A204.1 (cell line): Measurements from ENCODE around the gene NOS1.
A peak's percentile ranks its signal among the peaks of the same experiment; 100 is the strongest.
"Not testable (repeated sequence)": the region's sequence is repeated elsewhere in the genome, so short reads cannot be mapped to it uniquely, and the experiment has no call there.

Experiments used
- FAIRE-seq: peaks from 2 replicates; lab custom pipeline; 2012; peaks lifted over from hg19 to GRCh38; lab: Jason Lieb, UNC

The NOS1 gene

DNA sequence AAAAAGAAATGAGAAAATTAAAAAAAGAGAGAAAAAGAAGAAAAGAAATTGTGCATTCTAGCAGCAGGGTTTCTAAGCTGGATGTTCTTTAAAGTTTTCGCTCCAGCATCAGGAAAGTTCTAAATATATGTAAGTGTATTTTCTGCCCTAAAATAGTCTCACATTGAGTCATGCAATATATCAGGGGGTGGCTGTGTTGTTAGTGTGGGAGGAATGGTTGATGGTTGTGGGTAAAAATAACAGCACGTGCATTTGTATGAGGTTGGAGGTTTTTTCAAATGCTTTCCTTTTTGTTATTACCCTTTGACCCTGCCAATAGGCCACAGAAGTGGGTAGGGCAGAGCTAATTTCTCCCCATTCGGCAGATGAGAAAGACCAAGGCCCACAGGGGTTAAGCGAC, 106.0 kb downstream of the NOS1 start:
- FAIRE-seq, result no peak

DNA sequence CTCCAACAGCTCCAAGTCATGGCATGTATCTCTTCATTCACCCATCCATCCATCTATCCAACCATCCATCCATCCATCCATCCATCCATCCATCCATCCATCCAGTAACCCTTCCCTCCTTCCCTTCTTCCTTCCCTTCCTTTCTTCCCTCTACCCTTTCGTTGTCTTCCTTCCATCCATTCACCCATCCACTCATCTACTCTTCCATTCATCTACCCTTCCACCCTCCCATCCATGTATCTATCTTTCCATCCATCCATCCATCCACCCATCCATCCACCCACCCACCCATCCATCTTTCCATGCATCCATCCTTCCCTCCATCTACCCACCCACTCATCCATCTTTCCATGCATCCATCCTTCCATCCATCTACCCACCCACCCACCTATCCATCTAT, 117.9 kb downstream of the NOS1 start:
- no peak for FAIRE-seq

DNA sequence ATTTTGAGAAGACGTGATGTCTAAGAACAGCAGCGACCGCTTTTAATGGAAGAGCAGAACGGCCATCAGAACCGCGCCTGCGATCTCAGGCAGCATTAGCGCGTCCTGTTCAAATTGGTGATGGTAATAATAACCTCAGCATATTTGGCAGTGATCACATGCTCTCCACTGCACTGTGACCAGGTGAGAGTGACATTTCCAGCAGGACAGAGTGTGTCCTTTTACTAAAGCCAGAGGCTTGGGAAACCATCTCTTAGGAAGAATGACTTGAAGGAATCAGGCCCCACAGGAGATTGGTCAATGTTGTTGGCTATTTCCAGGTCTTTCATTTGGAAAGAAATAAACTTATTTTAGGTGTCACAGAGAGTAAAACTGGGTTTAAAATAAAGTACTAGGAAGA, 119.7 kb downstream of the NOS1 start:
- FAIRE-seq, result no peak

DNA sequence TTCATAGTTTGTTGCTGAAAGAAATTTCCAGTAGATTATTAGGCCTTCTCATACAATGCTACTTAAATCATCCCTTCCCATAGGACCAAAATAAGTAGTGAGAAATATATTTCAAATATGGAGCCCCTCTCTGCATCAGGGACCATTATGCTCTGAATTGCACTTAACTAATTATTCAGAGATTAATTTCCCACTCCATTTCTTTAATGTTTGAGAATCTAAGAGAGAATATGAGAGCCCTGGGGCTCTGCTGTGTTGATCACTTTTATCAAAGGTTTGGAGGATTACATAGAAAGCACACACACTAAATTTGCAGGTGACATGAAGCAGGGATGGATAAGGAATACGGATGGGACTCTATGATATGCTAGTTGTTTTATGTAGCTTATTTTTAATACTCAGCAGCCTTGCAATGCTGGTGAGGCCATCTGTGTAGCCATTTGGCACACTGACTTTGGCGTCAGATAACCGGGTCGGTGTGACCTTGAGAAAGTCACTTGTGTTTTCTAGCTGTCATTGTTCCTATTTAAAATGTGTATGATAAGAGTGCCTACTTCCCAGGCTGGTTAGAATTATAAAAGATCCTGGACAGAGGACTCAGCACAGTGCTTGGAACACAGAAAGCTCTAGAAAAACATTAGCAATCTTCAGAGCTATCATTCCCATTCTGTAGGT, 121.2 kb downstream of the NOS1 start:
- FAIRE-seq, result no peak

DNA sequence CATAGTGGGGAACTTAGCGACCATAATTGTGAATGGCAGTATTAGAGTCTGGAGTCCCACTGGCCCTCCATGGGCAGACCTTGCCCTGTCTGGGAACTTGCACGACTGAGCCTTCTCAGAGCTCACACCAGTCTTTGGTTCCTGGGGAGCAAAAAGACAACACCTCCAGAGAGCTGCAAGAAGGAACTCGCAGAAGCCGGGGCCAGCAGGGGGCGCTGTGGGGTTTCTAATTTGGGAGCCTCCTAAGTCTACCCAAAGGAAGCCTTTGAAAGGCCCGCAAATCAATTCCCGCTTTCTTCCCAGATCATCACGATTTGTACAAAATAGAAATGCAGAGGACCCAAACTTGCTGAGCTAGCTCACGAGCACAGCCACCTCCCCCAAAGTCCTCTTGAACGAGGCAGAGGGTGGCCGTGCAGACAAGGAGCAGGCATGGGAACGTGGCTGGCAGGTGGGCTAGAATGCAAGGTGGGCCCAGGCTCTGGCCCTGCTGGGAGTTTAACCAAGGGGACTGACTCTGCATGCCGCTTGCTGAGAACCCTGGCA, 124.9 kb downstream of the NOS1 start:
- no peak for FAIRE-seq

DNA sequence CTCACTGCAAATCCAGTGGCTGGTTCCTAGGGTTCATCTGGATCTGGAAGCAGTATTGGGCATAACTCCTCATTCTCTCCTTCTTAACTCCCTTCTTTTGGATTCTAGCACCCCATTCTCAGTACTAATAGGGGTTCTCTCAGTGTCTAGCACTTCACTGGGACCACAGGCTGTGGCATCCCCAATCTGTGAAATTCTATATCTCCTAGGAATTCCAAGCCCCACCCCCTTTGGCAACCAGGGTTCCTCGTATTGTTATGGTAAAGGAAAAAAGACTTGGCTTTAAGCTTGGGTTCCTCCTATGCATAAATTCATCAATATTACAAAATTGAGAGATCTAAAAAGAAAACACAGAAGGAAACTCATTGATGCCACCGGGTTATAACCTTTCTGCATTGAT, 126.2 kb downstream of the NOS1 start:
- no peak for FAIRE-seq

DNA sequence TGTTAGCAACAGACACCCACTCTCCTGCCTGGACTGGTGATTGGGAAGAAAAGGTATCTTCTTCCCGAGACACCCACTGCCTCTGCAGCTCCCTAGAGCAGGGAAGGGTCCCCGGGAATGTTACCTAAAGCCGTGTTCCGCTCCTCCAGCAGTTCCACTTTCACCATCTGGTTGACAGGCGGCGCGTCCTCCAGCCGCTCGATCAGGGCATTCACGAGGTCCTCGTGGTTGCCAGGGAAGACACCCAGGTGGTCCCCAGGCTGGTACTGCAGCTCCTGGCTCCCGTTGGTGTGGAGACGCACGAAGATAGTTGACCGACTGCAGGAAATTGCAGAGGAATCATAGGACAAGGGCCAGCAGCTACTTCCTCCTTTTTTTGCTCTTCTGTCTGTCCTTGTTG, 127.0 kb downstream of the NOS1 start:
- FAIRE-seq, result no peak

DNA sequence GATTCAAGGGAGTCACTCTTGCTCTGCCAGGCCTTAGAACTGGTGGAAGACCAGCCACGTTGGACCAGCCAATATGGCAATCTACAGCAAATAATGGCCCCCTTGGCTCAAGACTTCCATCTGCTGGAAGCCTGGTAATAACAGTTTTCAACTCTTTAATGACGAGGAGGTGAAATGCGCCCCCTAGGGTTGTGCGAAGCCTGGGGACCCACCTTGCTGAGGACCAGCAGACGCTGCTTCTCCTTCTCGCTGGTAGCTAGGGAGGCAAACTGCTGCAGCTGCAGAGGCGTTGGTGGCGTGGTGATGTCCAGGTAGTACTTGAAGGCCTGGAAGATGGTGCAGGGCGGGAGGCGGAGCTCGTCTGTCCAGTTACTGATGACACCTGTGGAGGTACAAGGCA, 129.7 kb downstream of the NOS1 start:
- FAIRE-seq, result no peak

DNA sequence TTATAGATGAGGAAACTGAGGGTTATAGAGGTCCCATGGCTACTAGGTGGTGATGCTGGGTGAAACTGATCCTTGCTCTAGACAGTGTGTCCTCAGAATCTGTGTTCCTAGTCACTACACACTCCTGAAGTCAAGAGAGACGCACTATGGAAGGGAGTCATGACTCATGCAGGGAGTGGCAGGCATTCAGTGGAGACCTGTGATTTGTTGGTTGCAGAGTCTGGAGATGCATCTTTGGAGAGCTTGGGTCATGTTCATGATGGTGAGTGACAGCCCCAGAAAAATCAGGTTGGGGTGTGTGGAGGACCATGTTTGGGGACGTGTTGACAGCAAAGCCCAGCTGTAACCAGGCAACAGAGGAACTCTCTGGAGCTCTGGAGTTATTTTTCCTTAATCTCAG, 133.2 kb downstream of the NOS1 start:
- FAIRE-seq, result no peak

DNA sequence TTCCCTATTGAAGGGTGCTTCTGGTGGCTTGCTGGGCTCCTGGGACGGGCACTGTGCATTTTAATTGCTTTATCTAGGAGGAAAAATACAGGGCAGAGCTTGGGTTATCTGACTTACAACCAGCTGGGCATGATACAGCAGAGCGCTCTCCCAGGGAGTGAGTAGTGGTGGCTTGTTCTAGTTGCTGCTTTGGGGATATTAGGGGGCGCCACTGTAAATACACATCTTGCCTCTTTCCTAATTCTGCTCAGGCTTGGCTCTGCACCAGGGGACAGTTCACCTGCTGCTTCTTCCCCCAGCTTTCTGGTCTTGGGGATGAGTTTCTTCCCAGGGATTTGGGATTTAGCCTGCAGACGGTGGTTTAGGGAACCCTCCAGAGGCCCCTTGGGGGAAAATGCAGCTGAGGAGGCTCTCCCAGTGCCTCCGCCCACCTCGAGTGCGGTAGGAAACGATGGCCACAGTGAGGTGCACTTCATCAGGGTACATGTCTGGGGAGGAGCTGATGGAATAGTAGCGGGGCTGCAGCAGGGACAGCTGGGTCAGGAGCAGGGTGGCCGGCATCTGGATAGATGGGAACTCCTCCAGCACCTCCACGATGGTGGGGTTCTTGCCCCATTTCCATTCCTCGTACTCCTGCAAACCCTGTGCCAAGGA, 134.3 kb downstream of the NOS1 start:
- FAIRE-seq, result no peak

DNA sequence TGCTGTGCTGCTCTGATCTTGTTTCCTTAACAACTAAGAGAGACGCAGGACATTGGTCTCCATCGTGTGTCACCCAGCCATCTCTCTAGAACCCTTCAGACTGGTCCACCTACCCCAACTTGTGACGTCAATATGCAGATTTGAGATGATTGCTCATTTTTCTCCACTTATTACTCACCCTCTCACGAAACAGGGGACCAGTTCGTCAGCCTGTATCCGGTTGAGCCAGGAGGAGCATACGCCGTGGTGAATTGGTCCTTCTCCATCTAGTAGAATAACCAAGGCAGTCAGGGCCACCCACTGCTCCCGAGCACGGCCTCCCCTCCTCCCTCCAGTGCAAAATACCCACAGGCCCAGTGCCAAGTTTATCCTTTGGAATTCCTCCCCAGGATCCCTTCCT, 134.9 kb downstream of the NOS1 start:
- FAIRE-seq, result no peak

DNA sequence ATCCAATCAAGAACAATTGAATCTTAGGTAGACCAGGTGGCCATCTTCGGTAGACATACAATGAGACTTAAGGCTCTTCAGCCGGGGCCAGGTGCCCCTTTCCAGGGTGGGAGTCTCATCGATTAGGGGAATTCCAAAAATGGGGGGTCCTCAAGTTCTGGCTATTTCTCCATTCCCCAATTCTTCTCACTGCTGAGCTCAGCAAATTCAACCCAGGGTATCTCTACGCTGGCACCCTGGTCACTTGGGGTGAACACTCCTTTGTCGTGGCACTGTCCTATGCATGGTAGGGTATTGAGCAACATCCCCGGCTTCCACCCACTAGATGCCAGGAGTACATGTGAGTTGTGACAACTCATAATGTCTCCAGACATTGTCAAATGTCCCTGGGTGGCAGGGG, 136.2 kb downstream of the NOS1 start:
- no peak for FAIRE-seq

DNA sequence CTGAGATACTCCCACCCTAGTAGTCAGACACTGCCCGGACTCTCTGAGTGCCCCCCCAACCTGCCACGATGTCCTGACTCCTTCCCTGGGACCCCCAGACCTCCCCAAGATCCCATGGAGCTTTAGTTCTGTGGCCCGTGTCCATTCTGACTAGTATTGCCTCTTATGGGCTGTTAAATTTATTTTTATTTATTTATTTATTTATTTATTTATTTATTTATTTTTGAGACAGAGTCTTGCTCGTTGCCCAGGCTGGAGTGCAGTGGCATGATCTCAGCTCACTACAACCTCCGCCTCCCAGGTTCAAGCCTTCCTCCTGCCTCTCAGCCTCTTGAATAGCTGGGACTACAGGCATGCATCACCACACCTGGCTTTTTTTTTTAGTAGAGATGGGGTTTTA, 140.5 kb downstream of the NOS1 start:
- not testable (repeated sequence) for FAIRE-seq

DNA sequence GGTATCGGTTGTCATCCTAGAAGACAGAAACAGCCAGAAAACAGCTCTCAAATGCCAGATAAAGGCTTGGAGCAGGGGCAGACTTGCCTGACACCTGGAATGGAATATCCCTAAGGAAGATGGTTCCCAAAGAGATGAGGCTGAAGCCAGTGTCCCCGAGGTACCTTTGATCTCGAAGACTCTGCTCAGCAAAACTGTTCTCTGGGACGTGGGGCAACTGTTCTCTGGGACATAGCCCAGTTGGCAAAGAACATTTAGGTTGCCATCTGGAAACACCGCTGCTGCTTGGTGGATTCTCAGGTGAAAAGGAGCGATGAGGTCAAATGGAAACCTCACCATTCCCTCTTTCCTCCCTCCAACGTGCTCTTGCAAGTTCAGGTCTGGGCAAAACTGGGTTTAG, 143.3 kb downstream of the NOS1 start:
- FAIRE-seq, result no peak

DNA sequence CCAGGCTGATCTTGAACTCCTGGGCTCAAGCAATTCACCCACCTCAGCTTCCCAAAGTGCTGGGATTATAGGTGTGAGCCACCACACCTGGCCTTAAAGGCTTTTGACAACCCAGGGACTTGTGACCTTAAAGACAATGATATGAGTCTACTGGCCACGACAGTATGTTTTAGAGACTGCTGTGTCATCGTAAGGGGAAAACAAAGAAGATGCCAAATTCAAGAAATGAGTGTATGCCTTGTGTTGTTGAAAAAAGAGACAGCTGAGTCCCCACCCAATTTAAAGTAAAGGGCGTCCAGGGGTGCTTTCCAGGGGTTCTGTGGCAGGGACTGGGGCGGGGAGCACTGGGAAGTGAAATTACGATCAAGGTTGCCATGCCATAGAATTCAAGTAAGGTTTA, 144.7 kb downstream of the NOS1 start:
- no peak for FAIRE-seq

DNA sequence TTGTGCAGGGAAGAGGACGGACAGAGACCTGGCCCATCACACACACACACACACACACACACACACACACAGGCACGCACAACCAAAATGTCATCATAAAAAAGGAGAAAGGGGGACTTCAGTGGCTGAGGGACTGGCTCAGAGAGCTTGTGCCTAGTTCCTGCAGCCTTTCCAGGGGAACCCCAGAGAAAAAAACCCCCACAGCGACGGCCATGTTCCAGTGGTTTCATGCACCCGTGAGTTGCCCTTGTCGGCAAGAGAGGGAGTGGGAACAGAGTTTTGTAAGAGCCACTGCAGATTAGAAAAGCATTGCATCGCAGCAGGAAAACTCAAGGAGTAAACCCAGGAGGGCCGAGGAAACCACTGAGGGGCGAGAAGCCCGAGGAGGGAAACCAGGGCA, 146.6 kb downstream of the NOS1 start:
- FAIRE-seq, result no peak

DNA sequence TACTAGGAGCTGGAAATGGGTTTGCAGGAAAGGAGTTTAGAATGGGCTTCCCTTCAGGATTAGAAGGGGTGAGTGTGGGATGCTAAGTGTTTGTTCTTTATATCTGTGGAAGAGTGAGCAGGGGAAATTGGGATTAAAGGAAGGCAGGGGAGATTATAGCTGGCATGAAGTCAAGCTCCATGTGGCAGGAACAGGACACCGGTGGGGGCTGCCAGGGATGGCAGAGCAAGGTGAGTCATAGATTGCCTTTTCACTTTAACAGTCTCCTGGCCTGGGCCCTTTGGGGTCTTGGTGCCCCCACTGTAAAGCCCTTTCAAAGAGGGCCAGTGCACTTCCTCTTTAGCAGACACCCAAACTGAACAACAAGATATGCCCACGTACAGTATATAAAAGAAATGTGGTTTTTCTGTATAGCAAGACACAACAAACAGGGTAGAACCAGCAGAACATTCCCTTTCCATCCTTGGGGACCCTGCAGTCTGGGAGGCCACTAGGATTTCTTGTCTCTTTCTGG, 148.1 kb downstream of the NOS1 start:
- no peak for FAIRE-seq

DNA sequence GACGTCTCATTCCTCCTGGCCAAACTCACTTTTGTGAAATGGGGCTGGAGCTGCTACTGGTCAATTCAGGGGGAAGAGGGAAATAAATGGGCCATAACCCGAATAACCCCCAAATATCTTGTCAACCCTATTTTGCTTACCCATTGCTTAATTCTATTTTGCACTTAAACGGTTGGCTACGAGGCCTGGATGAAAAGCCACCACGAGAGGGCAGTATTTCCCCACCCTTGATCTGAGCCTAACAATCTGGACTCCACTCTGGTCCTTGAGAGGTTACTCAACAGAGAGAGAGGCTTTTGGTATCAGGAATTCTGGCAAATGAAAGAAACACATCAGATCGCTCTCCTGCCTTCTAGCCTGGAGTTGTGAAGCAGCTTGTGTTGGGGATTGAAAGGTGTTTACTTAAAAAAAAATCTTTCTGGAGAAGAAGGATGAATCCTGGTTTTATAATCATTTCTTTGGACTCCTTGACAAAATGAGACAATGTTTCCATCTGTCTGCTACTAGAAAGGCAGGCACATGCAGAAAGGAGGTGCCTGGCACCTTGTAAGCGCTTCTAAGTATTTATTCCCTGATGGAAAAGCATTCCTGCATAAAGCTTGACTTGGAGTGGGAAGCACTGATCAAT, 148.7 kb downstream of the NOS1 start:
- FAIRE-seq, result peak; percentile 94

DNA sequence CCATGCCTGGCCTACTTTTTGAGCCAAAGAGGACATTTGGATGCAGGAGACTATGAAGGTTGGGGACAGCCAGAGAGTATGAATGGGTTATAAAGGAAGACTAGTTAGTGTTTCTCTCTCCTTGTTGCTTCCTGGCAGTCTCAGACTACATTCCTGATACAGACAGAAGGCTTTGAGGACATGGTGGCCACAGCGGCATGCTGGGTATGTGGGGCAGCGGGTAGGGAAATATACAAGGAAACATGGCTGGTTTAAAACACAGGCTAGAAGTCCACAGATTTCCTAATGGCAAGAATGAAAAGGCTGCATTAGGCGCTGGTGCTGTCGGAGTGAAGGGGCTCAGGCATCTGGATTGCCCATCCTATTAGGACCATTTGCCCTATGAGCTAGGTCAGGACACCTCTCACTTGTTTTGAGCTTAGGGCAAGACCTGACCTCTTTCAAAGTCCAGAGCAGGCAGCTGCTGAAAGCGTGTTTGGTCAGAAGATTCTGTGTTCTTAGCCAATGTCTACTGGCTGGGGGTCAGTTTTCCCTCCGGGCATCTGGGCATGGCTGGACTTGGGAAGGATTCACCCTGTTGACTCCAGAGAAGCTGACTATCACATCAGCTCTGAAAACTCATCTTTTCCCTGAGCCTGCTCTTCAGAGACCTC, 151.0 kb downstream of the NOS1 start:
- FAIRE-seq, result no peak

DNA sequence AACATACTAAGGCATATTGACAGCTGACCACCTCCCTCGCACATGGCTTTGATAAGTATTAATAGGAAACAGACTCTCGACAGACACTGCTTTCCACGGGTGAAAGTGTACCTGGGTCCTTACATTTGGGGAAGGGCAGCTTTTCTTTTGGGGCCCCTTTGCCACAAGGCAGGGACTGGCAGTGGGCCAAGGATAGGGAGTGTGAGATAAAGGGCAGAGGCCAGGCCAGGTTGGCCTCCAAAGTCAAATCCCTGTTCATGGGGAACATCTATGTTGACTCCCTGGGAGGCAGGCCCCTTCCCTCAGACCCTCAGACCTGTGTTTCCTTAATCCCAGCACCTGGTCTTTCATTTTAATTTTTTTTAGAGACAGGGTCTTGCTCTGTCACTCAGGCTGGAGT, 151.8 kb downstream of the NOS1 start:
- FAIRE-seq, result no peak

DNA sequence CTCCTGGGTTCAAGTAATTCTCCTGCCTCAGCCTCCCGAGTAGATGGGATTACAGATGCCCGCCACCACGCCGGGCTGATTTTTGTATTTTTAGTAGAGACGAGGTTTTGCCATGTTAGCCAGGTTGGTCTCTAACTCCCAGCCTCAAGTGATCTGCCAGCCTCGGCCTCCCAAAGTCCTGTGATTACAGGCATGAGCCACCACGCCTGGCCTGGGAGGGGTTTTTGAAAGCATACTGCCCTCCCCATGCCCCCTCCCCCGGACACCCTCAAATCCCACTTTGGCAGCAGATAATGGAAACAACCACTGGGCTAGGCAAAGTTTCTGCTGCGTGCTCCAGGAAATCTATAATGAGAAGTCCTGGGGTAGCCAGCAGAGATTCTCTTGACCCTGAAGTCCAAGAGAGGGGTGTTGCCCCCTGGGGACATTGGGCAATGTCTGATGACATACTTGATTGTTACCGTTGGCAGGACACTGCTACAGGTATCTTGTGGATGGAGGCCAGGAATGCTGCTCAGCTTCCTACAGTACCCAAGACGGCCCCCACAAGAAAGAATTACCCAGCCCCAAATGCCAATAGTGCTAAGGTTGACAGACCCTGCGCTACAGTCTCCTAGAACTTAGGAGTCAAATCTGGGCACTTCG, 152.5 kb downstream of the NOS1 start:
- FAIRE-seq, result no peak

DNA sequence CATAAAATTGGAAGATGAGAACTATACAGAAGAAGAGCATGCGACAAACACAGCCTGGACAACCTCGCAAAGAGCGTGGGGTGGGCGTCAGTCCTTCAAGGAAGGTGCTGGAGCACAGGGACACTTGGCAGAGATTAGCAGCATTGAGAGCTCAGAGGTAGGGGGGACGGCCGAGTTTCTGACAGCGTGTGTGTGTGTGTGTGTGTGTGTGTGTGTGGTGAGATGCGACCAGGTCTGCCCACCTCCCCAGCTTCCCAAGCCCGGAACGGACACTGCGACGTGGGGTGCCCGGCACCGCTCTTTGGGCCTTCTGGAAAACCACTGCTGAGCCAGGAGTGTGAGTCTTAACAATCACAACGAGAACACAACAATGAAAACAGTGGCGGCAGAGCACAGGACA, 153.2 kb downstream of the NOS1 start:
- no peak for FAIRE-seq
